Breast epithelium (tissue), 4 donors: ENCODE measurements around the gene ATXN7L3B. TPM values are rescaled to one million over a fixed set of nuclear protein-coding genes. Genes with fewer than 3 reads are reported as not detected.

Experiments used
- DNase-seq, 2 donors: peaks; one replicate each; pipeline ENCODE4 v3.0.0-alpha.2; 2019; ENCODE audit warnings: low spot score in 2 of 2
- H3K27ac ChIP-seq, 2 donors: fragments of 200-600 bp; sonication (generic) in 1 of 2; one replicate each; pipeline ENCODE4 v1.5.1; 2016 to 2019; ENCODE audit warnings: mild to moderate bottlenecking in 1 of 2
- H3K27me3 ChIP-seq, 2 donors: fragments of 200-600 bp; sonication (generic) in 1 of 2; one replicate each; pipeline versions ENCODE4 v1.5.1 to v1.6.0; 2017 to 2019; ENCODE audit warnings: control low read depth in 1 of 2, mild to moderate bottlenecking in 1 of 2
- H3K36me3 ChIP-seq: fragments of 200-600 bp; one replicate; pipeline ENCODE4 v1.5.1; 2019
- H3K4me1 ChIP-seq, 2 donors: fragments of 200-600 bp; sonication (generic); one replicate each; pipeline ENCODE4 v1.5.1; 2016 to 2019; ENCODE audit warnings: control low read depth in 1 of 2
- H3K4me3 ChIP-seq, 3 donors: fragments of 200-600 bp; sonication (generic); 1 replicate in 2 of 3; 2 replicates in 1 of 3; pipeline ENCODE4 v1.5.1; 2016 to 2019; ENCODE audit warnings: mild to moderate bottlenecking in 3 of 3, moderate library complexity in 2 of 3
- H3K9me3 ChIP-seq, 2 donors: fragments of 200-600 bp; sonication (generic) in 1 of 2; one replicate each; pipeline ENCODE4 v1.5.1; 2016 to 2019; ENCODE audit warnings: control low read depth in 1 of 2
- CTCF ChIP-seq, 3 donors: fragments of 450-650 bp; IDR thresholded peaks; one replicate each; pipeline ENCODE4 v1.5.1; 2016 to 2017; ENCODE audit warnings: antibody characterized with exemption in 3 of 3, mild to moderate bottlenecking in 3 of 3, moderate library complexity in 3 of 3
- POLR2A ChIP-seq: fragments of 450-650 bp; IDR thresholded peaks from one replicate; pipeline ENCODE4 v1.6.1; 2016; ENCODE audit warnings: antibody characterized with exemption, mild to moderate bottlenecking, moderate library complexity
- POLR2AphosphoS5 ChIP-seq, 3 donors: sonication (generic); formaldehyde crosslinking; IDR thresholded peaks; one replicate each; pipeline ENCODE4 v1.6.1; 2017; ENCODE audit warnings: antibody characterized with exemption in 3 of 3
- intact Hi-C: fragments of 100-400 bp; cut with DNase I; formaldehyde crosslinking; loops from one replicate; pipeline ENCODE4 v1.15.1; 2023; ENCODE audit warnings: low total_unique reads
- total RNA-seq, 3 donors: library from RNA; depleted of rRNA; stranded (reverse); fragments of >200 nt; gene quantifications; one replicate each; pipeline ENCODE4 v1.1.0, GENCODE V29; 2016

Gene ATXN7L3B
- total RNA-seq, 3 donors from 2014 or later, result 17.8 to 33.1 (median 22.3) TPM

- Histone ChIP-seq H3K4me3 (no peak overlapping the region), H3K4me1 (no peaks in the 10 kb centered on the region), H3K27me3 (no peaks in the 10 kb centered on the region), H3K36me3 (no peaks in the 10 kb centered on the region), H3K27ac (no peak overlapping the region), H3K9me3 (no peaks in the 10 kb centered on the region)
- DNase-seq, result no peak
- TF ChIP-seq CTCF (IDR thresholded peaks at IDR 0.05) (no peak), POLR2A (no peak), POLR2AphosphoS5 (IDR thresholded peaks at IDR 0.05) (no peak)
- intact Hi-C loops, result no loop called here
Measured at GRCh38 chr12:74551291-74551690, 13.7 kb downstream of the ATXN7L3B start.

GRCh38 chr12:74552201-74552600 lies 14.6 kb downstream of the ATXN7L3B start:
- Histone ChIP-seq H3K36me3 (no peaks in the 10 kb centered on the region), H3K4me1 (no peaks in the 10 kb centered on the region), H3K27me3 (no peaks in the 10 kb centered on the region), H3K27ac (no peak overlapping the region), H3K4me3 (no peak overlapping the region), H3K9me3 (no peaks in the 10 kb centered on the region)
- no peak for DNase-seq
- intact Hi-C loops, result no loop called here
- TF ChIP-seq CTCF (IDR thresholded peaks at IDR 0.05), result no peak
- no peak for TF ChIP-seq POLR2AphosphoS5 (IDR thresholded peaks at IDR 0.05)
- TF ChIP-seq POLR2A, result no peak

- Histone ChIP-seq H3K4me3 (no peak overlapping the region), H3K36me3 (no peaks in the 10 kb centered on the region), H3K27ac (no peak overlapping the region), H3K4me1 (no peaks in the 10 kb centered on the region), H3K9me3 (no peaks in the 10 kb centered on the region), H3K27me3 (no peaks in the 10 kb centered on the region)
- no peak for TF ChIP-seq POLR2AphosphoS5 (IDR thresholded peaks at IDR 0.05)
- TF ChIP-seq CTCF (IDR thresholded peaks at IDR 0.05), result no peak
- TF ChIP-seq POLR2A, result no peak
- intact Hi-C loops, result no loop called here
- no peak for DNase-seq
Measured at GRCh38 chr12:74559728-74560127, 22.1 kb downstream of the ATXN7L3B start.

- no peaks in the 10 kb centered on the region for H3K36me3 ChIP-seq
- H3K4me3 ChIP-seq, result no peak overlapping the region
- intact Hi-C loops, result no loop called here
- TF ChIP-seq POLR2A (no peak), CTCF (IDR thresholded peaks at IDR 0.05) (no peak), POLR2AphosphoS5 (IDR thresholded peaks at IDR 0.05) (no peak)
- H3K4me1 ChIP-seq, result no peaks in the 10 kb centered on the region
- no peaks in the 10 kb centered on the region for H3K9me3 ChIP-seq
- no peak for DNase-seq
- no peak overlapping the region for H3K27ac ChIP-seq
- H3K27me3 ChIP-seq, result no peaks in the 10 kb centered on the region
Measured at GRCh38 chr12:74563927-74564326, 26.3 kb downstream of the ATXN7L3B start.

GRCh38 chr12:74578486-74578885 lies 40.9 kb downstream of the ATXN7L3B start:
- DNase-seq, result no peak
- intact Hi-C loops, result no loop called here
- Histone ChIP-seq H3K27me3 (no peaks in the 10 kb centered on the region), H3K27ac (no peak overlapping the region), H3K4me1 (no peaks in the 10 kb centered on the region), H3K9me3 (peaks cover 0 to 7% of the 10 kb centered on the region in 2 donors), H3K36me3 (no peaks in the 10 kb centered on the region), H3K4me3 (no peak overlapping the region)
- TF ChIP-seq POLR2A (no peak), POLR2AphosphoS5 (IDR thresholded peaks at IDR 0.05) (no peak), CTCF (IDR thresholded peaks at IDR 0.05) (no peak)
